Stimulated activated CD4-positive, alpha-beta T cell treated with anti-CD3 and anti-CD28 coated beads, TNF-alpha, amount 100 ng/mL, for 48 hours (primary cell): ENCODE measurements around the gene CHRNA9.
A peak's percentile ranks its signal among the peaks of the same experiment; 100 is the strongest.
"Not testable (repeated sequence)": the region's sequence is repeated elsewhere in the genome, so short reads cannot be mapped to it uniquely, and the experiment has no call there.

Source experiments
- DNase-seq, 3 donors: peaks; one replicate each; pipeline ENCODE4 v3.0.0-alpha.2; 2020; ENCODE audit warnings: low read depth in 3 of 3

The CHRNA9 gene, protein sequence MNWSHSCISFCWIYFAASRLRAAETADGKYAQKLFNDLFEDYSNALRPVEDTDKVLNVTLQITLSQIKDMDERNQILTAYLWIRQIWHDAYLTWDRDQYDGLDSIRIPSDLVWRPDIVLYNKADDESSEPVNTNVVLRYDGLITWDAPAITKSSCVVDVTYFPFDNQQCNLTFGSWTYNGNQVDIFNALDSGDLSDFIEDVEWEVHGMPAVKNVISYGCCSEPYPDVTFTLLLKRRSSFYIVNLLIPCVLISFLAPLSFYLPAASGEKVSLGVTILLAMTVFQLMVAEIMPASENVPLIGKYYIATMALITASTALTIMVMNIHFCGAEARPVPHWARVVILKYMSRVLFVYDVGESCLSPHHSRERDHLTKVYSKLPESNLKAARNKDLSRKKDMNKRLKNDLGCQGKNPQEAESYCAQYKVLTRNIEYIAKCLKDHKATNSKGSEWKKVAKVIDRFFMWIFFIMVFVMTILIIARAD

DNA sequence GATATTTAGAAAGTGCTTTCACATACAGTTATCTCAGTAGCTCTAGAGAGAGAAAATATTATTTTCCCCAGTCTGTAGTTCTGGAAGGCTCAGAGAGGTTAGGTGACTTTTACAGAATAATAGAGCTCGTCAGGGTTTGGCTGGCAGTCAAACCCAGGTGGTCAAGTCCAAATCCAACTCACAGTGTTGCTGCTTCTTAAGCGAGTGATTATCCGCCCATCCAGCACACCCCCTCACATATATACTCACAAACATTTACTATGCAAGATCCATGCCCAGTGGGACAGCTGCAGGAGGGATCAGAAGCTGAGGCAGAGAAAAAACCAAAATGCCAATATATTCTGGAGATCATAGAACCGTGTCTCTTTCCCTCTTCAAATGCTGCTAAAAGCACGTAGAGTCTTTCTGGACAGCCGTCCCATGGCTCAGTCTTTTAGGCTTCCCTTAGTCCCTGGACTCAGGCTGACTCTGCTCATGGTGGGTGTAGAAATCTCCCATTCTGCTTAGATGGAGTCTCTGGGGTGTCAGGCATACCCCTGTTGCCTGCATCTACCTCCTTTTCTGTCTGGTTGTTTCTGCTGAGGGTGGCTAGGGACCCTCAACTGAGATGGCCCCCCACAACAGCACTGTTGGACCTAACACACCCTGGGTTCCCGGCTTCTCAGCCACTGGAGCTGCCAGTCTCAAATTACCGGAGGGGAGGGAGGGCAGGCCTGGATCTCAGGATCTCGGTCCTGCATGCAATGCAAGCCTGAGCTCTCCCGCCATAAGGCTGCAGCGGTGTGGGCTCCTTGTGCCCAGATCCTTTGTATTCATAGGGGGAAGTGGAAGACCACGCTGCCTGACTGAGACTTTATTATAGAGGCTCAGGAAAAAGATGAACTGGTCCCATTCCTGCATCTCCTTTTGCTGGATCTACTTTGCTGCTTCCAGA lies at the start of gene CHRNA9:
CHRNA9 (plus strand) TSS at position 743 of the 934 bp plus-strand sequence; CDS start at position 878, 135 bp downstream.
- no peak for DNase-seq

GRCh38 chr4:40285692-40286091 lies 49.4 kb upstream of the CHRNA9 start:
- no peak for DNase-seq

- no peak for DNase-seq
These were observed 46.6 kb upstream of the CHRNA9 start for GRCh38 chr4:40288566-40288965.

GRCh38 chr4:40289366-40290188 lies 45.6 kb upstream of the CHRNA9 start:
- DNase-seq = no peak

DNA sequence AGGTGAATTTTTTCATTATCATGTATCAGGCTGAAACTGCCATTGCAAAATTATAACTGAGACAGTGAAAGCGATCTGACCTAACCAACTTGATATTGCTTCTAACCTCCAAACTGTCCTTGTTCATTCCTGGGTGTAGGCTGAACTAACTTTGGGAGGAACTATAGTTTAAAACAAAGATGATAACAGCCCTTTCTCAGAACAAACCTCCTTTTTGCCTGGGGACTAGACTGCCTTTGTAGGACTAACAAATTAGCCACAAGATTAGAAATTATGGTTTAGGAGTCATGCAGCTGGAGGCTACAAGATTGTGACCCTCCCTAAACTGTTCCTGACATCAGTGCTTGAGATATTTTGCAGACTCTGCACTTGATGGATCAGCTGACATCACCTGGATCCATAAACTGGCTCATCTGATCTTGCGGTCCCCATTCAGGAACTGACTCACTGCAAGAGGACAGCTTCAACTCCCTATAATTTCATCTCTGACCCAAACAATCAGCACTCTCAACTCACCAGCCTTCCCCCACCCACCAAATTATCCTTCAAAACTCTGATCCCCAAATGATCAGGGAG lies 44.4 kb upstream of the CHRNA9 start:
- not testable (repeated sequence) for DNase-seq

- no peak for DNase-seq
These were observed 42.8 kb upstream of the CHRNA9 start for GRCh38 chr4:40292313-40292759.

DNA sequence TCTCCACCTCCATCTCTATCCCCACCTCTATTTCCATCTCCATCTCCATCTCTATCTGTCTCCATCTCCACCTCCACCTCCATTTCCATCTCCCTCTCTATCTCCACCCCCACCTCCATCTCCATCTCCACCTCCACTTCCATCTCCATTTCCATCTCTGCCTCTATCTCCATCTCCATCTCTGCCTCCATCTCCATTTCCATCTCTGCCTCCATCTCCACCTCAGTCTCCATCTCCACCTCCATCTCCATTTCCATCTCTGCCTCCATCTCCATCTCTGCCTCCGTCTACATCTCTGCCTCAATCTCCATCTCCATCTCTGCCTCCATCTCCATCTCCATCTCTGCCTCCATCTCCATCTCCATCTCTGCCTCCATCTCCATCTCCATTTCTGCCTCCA lies 40.8 kb upstream of the CHRNA9 start:
- DNase-seq = no peak

GRCh38 chr4:40295030-40295429 lies 40.1 kb upstream of the CHRNA9 start:
- not testable (repeated sequence) for DNase-seq

DNA sequence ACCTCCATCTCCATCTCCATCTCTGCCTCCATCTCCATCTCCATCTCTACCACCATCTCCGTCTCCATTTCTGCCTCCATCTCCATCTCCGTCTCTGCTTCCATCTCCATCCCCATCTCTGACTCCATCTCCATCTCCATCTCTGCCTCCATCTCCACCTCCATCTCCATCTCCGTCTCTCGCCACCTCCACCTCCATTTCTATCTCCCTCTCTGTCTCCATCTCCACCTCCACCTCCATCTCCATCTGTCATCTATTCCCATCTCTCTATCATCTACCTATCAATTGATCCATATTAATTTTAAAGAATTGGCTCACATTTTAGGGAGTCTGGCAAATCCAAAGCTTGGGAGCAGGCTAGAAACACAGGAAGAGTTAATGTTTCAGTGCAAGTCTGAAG lies 39.6 kb upstream of the CHRNA9 start:
- DNase-seq = no peak

- no peak for DNase-seq
These were observed 36.0 kb upstream of the CHRNA9 start for GRCh38 chr4:40299126-40299525.

DNA sequence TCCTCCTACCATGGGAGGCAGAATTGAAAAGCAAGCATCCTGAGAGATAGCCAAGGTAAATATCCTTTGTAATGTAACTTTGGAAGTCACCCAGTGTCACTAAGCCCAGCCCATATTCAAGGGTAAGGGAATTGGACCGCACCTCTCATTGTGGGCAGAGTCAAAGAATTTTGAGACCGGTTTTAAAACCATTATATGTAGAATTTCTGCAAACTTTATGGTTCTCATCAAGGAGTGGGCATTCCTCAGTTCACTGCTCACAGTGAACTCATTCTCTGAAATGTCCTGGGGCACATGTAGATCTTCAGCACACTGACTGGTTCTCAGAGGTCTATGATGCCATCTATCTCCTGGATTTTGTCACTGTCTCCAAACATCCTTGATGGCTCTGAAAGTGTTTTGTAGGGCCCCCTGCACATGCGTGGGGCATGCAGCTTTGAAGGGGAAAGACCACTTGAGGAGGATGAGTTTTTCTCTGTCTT lies 35.3 kb upstream of the CHRNA9 start:
- DNase-seq = no peak

DNA sequence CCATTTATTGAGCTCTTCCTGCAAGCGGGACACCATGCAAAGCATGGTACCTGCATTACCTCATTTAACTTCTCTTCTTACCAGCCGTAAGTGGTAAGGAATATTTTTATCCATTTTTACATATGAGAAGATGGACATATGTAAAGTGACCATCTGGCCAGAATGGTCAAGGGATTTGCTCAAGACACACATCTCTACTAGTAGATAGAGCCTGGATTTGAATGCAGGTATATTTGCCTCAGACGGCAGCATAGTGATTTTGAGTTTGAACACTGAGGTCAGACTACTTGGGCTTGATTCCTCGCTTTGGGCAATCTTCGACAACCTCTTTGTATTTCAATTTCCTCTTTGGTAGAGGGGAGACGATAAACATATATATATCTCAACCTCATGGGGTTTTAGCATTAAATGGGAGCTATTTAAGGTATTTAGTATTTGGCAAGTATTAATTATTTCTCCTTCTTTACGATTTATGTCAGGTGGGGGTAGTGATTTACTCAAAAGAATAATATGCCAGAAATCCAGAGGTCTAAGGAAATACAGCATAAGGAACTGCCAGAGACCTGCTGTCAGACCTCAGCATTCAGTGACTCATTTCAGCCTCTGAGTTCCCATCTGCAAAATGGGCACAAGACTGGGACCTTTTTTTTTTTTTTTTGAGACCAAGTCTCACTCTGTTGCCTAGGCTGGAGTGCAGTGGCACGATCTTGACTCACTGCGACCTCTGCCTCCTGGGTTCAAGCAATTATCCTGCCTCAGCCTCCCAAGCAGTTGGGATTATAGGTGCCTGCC lies 34.6 kb upstream of the CHRNA9 start:
- DNase-seq = no peak

DNA sequence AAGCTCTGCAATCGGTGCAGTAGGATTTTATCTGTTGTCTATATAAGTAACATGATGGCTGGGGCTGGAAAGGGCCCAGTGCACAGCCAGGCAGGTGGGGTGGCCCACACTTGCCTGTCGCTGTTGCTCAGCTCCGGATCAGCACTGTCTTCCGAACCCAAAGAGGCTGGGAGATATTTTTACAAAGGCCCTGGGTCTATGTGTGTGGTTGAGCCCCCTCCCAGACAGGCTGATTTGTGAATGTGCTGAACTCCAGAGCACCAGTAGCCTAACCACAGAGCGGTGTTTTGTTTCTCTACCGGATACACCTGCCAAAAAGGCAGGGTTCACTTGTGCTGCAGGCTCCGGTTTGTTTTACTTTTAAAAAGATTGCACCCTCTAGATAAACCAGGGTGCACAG lies 33.5 kb upstream of the CHRNA9 start:
- no peak for DNase-seq

GRCh38 chr4:40303751-40304150 lies 31.4 kb upstream of the CHRNA9 start:
- DNase-seq = no peak

DNA sequence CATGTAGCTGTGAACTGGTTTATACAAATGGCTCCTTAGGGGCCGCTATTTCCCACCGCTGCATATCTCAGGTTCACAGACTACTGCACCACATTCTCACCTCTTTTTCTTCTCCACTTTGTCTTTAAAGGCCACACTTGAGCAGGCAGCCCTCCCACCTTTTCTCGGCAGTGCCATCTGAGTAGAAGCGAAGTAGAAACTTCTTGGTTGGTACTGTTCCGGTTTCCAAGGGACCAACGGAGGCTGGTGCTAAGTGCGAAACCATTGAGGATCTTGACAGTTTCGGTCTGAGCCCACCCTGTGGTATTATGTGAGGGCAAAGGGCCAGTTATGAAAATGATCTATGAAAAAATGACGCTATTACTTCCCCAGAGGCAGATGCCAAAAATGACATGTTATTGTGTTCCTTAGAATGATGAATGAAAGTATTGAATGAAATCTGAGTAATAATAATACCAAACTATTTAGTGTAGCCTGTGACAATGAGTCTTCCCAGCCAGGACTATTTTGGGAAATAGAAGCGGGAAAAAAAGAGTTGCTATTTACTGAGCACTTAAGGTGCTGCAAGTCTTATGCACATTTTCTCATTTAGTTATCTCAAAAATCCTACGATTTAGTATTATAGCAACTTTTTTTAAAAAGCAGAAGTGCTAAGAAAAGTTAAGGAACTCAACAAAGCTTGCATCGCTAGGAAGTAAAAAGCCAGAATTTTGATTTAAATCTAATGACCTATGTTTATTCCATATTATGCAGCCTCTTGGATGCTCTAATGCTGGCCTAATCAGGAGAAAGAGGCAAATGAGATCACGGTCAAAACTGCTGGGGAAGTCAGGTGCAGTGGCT lies 29.6 kb upstream of the CHRNA9 start:
- DNase-seq = peak in 1 of 3 donors; percentile 52

GRCh38 chr4:40306226-40306625 lies 28.9 kb upstream of the CHRNA9 start:
- DNase-seq = no peak

DNA sequence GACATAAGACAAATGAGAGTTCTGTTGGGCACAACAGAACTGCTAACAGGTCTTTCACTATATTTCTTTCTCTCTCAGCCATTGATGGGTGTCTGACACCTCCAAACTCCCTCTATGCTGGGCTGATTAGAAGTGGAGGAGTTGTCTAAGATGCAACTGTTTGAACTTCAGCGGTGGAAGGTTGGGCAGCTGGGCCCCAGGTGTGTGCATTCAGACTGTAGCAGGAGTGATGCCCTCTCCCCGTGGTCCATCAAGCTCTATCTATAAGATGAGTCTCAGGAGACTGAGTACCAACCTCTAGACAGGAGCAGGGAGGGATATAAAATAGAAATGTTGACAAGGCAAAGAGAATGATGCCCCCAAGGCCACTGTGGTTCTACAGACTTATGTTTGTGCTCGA lies 28.2 kb upstream of the CHRNA9 start:
- DNase-seq = no peak

DNA sequence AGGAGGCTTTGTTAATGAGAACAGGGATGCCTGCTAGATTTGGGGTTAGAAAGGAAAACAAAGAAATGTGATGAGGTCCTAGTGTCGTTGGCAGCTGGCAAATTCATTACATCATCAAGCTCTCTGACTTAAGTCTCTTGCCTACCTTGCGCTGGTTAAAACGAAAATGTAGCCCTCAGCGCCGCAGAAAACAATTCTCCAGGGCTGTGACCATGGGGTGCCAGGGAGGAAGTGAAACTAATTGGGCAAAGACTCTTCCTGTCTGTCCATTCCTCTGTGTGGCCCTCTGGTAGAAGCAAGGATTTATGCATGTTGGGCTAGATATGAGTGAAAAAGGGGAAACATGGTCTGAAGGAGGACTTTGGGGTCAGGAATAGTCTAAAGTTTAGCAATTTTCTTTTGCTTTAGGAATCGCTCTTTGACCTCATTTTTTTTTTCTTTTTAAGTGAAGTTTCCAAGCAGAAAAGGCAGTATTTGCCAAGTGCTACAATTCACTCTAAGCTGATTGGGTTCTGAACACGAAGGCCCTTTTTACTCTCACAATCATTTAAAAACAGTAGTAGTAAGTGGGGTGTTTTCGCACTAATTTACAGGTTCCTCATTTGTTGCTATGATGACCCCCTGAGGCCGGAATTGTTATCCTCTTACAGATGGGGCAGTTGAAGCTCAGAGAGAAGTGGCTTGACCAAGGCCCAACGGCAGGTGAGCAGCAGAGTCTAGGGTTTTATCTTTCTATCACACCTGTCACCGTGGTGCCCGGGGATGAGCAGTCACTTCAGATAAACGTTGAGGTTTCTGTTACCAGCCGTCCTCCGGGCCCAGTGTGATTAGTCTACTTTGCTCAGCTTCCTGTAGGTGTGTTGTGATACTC lies 27.3 kb upstream of the CHRNA9 start:
- DNase-seq = no peak
